Stomach (tissue), 4 donors: ENCODE data around the gene NFIX.

ENCODE experiments used
- CTCF ChIP-seq, 7 experiments: fragments of 450-650 bp in 4 of 7; fragments of 200-600 bp in 3 of 7; sonication (generic) in 3 of 7; IDR thresholded peaks; one replicate each; pipeline ENCODE4 v1.5.1; 2016 to 2019; ENCODE audit warnings: antibody characterized with exemption in 7 of 7, control low read depth in 2 of 7, mild to moderate bottlenecking in 1 of 7
- POLR2AphosphoS5 ChIP-seq, 3 donors: sonication (generic); formaldehyde crosslinking; IDR thresholded peaks; one replicate each; pipeline ENCODE4 v1.6.1; 2016; ENCODE audit warnings: antibody characterized with exemption in 3 of 3

GRCh38 chr19:13132471-13133180 lies 137.4 kb downstream of the NFIX start:
- TF ChIP-seq POLR2AphosphoS5 (IDR thresholded peaks at IDR 0.05) (no peak), CTCF (IDR thresholded peaks at IDR 0.05) (no peak)
